ENCODE results near the gene PARD3B. TPM values are rescaled to one million over a fixed set of nuclear protein-coding genes. Genes with fewer than 3 reads are reported as not detected.
A peak's percentile ranks its signal among the peaks of the same experiment; 100 is the strongest.
"Not testable (repeated sequence)": the region's sequence is repeated elsewhere in the genome, so short reads cannot be mapped to it uniquely, and the experiment has no call there.

PARD3B gene
- total RNA-seq, 1 experiment from 2014 or later = 5.1 TPM

DNA sequence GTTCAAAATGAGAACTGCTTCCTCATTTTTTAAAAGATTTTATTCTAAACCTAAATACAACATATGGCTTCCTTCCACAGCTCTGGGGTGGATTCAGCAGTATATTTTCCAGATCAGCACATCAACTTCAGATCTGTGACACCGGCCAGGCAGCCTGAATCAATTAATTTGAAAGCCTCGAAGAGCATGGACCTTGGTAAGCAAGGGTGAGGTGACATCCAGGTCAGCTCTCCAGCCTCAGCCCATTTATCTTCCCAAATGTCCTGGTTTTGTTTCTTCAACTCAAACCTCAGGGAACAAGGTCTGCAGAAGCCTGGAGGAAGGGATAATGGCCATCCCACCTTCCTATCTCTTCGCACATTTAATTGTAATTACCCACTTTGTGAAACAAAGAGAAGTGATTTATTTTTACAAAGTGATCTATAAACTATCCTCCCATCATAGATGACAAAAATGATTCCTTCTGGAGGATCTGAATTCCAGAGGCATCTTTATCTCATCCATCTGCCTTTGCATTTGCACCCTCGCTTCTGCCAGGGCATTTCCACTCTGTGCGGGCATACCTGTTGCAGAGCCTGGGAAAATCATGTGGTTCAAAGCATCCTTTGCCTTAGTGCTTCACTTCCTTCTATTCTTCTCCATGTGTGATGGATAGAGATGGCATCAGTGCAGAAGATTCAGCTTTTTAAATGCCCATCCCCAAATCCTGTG is 648.0 kb downstream of the PARD3B start:
- no peaks in the 10 kb centered on the region for H3K9me3 ChIP-seq (replicated peaks)
- H3K4me3 ChIP-seq = no peak overlapping the region
- H3K27ac ChIP-seq = no peak overlapping the region
- H3K36me3 ChIP-seq = no peaks in the 10 kb centered on the region
- H3K4me1 ChIP-seq = peaks cover 11% of the 10 kb centered on the region
- no peaks in the 10 kb centered on the region for H3K27me3 ChIP-seq
- DNase-seq = no peak

DNA sequence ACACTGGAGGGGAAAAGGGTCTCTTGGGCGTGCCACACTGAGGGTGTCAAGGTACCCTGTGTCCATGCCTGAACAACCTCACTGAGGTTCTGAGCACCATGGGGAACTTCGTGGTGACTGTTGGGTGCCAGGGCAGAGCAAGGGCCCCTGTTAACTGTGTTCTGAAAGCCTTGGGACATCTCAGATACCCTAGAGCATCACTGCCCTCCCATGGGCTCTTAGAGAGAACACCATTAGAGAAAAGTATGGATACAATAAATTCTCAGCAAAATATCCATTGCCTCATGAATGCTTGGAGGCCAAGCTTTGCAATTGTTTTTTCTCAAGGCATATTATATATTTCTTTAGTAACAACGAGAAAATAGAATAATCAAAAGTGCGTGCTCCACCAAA is 648.6 kb downstream of the PARD3B start:
- Histone ChIP-seq H3K4me1 (peaks cover 13% of the 10 kb centered on the region), H3K27ac (no peak overlapping the region)

DNA sequence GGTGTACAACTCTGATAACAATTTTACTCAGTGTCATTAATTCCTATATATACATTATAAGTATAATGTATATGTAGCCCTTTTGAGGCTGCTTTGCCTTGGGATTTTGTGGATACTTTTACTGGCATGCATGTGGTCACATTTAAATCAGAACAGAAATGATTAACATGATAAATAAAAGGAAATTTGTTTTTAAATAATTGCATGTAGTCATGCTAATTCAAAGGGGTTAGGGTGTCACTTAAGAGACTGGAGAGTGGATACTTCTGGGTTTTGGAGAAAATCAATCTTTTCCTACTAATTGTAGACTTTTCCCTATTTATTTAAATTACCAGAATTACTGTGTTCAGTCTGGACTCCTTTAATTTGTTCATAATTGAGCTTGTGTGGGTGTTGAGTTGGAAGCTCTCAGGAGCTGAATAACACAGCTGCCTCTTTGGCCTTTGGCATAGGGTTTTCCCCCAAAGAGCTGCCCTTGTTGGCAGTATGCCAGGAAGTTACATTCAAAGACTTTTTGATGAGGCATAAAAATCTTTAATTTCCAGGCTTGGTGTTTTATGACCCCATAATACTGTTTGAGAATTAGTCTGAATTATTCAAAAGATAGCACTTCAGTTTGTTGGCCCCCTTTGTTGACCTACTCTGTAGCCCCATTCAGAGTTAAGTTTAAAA is 652.3 kb downstream of the PARD3B start:
- Histone ChIP-seq H3K27ac (peak overlapping the region; percentile 50), H3K27me3 (no peaks in the 10 kb centered on the region), H3K36me3 (no peaks in the 10 kb centered on the region), H3K4me3 (no peak overlapping the region), H3K9me3 (replicated peaks) (no peaks in the 10 kb centered on the region), H3K4me1 (peaks cover 13% of the 10 kb centered on the region)
- peak; percentile 60 to 81 for DNase-seq

More for the DNA sequence above, 648.6 kb downstream of the PARD3B start:
- no peak overlapping the region for H3K4me3 ChIP-seq
- H3K9me3 ChIP-seq (replicated peaks) = no peaks in the 10 kb centered on the region
- H3K27me3 ChIP-seq = no peaks in the 10 kb centered on the region
- no peak for DNase-seq
- no peaks in the 10 kb centered on the region for H3K36me3 ChIP-seq

DNA sequence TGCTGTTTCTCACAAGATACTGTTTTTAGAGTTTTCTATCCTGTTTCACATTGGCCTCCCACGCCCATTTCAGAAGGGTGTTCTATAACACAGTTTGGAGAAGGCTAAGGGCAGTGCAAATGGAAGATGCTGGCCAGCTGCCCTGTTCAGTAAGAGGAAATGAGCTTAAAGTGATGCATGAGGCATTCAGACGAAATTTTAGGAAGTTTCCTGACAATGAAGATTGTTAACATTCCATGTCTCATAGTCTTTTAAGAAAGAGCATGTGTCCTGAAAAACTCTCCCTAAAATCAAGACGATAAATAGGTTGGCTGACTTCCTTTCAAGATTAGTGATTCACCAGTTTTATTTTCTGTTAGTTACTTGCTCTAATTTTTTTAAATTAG is 652.9 kb downstream of the PARD3B start:
- DNase-seq = peak; percentile 69 to 87
- no peaks in the 10 kb centered on the region for H3K27me3 ChIP-seq
- H3K36me3 ChIP-seq = no peaks in the 10 kb centered on the region
- H3K4me1 ChIP-seq = peaks cover 13% of the 10 kb centered on the region
- H3K9me3 ChIP-seq (replicated peaks) = no peaks in the 10 kb centered on the region
- H3K4me3 ChIP-seq = no peak overlapping the region
- peak overlapping the region; percentile 50 for H3K27ac ChIP-seq

DNA sequence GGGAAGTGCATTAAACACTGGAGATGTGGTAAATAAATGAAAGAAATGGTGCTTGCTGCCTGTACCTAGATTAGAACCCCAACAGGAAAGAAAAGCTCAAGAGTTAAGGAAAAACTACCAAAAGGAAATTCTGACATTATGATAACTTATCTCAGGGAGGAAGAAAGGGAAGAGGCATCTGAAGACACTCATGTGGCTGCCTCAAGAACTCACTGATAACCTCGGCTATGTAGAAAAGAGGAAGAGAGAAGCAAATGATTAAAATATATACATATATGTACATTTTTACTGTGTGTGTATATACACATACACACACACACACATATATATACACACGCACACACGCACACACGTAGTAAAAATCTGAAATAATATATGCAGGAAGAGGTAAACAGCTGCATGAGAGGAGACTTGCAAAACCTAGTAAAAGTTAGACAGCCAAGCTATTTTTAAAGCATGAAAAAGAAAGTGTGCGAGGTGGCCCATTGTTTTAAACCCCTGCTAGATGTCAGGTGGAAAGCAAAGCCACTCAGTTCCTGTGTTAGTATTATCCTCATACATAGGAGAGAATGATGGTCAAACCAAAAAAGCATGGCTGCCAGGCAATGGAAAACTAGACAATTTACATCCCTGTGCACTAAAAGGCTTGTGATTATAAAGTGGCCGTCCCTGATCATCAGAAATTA is 654.0 kb downstream of the PARD3B start:
- DNase-seq = peak in 1 of 2 experiments; percentile 9
- Histone ChIP-seq H3K27ac (no peak overlapping the region), H3K27me3 (no peaks in the 10 kb centered on the region), H3K9me3 (replicated peaks) (no peaks in the 10 kb centered on the region), H3K36me3 (no peaks in the 10 kb centered on the region), H3K4me3 (no peak overlapping the region), H3K4me1 (peaks cover 13% of the 10 kb centered on the region)

DNA sequence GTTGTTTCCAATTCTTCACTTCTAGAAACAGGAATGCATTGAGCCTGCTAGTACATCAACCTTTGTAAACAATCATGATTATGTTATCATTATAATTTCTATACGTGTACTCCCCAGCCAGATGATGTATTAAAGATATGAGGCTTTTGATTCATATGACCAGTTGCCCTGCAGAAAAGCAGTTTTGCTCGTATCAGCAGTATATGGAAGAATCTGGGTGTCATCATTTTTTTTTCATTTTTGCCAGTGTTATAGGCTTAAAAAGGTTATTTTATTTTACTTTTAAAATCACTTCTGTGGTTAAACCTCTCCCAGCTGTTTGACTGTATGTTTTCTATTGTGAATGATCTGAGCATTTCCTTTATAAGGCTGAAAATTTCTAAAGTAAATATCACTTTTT is 665.2 kb downstream of the PARD3B start:
- Histone ChIP-seq H3K27me3 (no peaks in the 10 kb centered on the region), H3K4me3 (no peak overlapping the region), H3K9me3 (replicated peaks) (0 out of 2 replicates have a peak, but pooled peaks cover 6% of the 10 kb centered on the region), H3K36me3 (no peaks in the 10 kb centered on the region; the same call in 1 of the 2 replicates), H3K4me1 (no peaks in the 10 kb centered on the region), H3K27ac (no peak overlapping the region)
- DNase-seq = no peak

DNA sequence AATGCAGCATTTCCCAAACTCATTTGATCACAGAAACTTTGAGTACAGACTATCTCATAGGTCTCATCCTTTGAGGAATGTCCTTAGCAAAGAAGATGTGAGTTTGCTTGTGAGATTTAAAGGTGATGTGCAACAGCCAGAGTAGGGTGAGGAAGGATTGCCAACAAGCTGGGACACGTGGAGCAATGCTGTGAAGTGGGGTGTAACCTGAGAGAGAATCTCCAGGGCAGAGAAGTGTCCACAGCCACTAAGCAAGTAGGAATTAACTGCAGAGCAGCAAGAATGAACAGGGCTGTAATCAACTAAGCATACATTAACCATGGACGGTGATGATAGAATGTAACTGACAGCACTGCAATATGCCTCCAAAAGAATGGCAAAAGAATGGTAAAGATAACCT is 667.1 kb downstream of the PARD3B start:
- H3K36me3 ChIP-seq = no peaks in the 10 kb centered on the region; the same call in 1 of the 2 replicates
- H3K9me3 ChIP-seq (replicated peaks) = 0 out of 2 replicates have a peak, but pooled peaks cover 3% of the 10 kb centered on the region
- no peaks in the 10 kb centered on the region for H3K4me1 ChIP-seq
- no peaks in the 10 kb centered on the region for H3K27me3 ChIP-seq
- no peak overlapping the region for H3K4me3 ChIP-seq
- DNase-seq = no peak
- H3K27ac ChIP-seq = no peak overlapping the region

DNA sequence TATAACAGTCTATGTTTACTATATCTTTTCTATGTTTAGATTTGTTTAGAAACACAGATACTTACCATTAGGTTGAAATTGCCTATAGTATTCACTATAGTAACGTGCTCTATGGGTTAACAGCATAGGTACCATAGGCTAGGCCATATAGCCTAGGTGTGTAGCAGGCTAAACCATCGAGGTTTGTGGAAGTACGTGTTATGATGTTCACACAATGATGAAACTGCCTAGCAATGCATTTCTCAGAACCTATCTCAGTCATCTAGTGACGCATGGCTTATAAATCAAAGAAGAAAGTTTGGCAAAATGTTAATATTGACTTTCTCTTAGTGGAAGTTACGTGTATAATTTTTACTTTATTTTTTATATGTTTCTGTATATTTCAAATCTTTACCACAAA is 670.8 kb downstream of the PARD3B start:
- Histone ChIP-seq H3K36me3 (no peaks in the 10 kb centered on the region; the same call in 1 of the 2 replicates), H3K4me3 (no peak overlapping the region), H3K9me3 (replicated peaks) (no peaks in the 10 kb centered on the region), H3K4me1 (no peaks in the 10 kb centered on the region), H3K27ac (no peak overlapping the region), H3K27me3 (no peaks in the 10 kb centered on the region)
- no peak for DNase-seq

DNA sequence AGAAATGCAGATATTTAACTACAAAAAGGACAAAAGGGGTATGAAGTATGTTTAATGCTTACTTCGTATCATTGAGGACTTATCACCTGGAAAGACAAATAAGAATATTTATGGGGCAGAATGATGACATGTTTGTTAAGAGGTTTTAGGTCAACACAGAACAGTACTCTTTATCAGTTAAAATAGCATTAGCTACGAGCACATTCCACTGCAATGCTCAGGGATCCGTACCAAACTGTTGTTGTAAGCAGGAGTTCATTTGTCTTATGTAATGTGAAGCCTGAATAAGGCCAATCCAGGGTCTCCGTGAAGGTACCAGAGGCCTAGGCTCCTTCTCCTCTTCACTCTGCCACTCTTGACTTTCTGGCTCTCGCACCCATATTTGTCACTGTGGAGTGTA is 671.3 kb downstream of the PARD3B start:
- no peak for DNase-seq
- Histone ChIP-seq H3K4me3 (no peak overlapping the region), H3K27me3 (no peaks in the 10 kb centered on the region), H3K27ac (no peak overlapping the region), H3K9me3 (replicated peaks) (no peaks in the 10 kb centered on the region), H3K36me3 (no peaks in the 10 kb centered on the region; the same call in 1 of the 2 replicates), H3K4me1 (no peaks in the 10 kb centered on the region)

DNA sequence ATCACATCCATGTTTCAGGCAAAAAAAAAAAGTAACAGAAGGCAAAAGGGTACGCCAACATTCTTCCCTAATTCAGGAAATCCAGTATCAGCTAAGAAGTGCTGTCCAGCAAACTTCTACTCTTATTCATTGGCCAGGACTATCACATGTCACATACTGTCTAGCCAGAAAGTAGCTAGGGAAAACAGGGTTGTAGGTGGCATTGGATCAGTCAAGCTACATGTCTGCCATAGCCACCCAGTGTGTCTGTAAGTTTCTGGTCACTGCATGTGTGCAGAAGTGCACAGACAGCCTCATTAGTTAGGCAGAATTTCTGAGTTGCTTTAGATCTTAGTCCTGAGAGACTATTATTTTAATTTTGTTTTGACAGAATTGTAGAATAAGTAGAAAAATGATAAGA is 671.7 kb downstream of the PARD3B start:
- no peak overlapping the region for H3K27ac ChIP-seq
- H3K9me3 ChIP-seq (replicated peaks) = no peaks in the 10 kb centered on the region
- H3K36me3 ChIP-seq = no peaks in the 10 kb centered on the region; the same call in 1 of the 2 replicates
- no peaks in the 10 kb centered on the region for H3K27me3 ChIP-seq
- no peak for DNase-seq
- H3K4me3 ChIP-seq = no peak overlapping the region
- no peaks in the 10 kb centered on the region for H3K4me1 ChIP-seq

DNA sequence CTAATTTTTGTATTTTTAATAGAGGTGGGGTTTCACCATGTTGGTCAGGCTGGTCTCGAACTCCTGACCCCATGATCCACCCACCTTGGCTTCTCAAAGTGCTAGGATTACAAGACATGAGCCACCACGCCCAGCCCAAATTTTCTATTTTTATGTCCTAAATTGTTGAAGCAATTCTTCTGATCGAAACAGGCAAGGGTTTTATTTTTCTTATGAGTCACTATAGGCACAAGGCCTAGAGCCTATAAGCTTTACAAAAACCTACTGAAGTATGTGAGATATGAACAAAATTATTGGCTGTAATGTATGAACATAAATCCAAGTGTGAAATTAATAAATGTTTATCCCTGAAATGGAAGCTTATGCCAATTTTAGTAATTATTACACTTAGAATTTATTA is 672.8 kb downstream of the PARD3B start:
- H3K4me3 ChIP-seq = no peak overlapping the region
- H3K27me3 ChIP-seq = no peaks in the 10 kb centered on the region
- no peak overlapping the region for H3K27ac ChIP-seq
- DNase-seq = no peak
- H3K9me3 ChIP-seq (replicated peaks) = no peaks in the 10 kb centered on the region
- no peaks in the 10 kb centered on the region for H3K4me1 ChIP-seq
- H3K36me3 ChIP-seq = no peaks in the 10 kb centered on the region; the same call in 1 of the 2 replicates

DNA sequence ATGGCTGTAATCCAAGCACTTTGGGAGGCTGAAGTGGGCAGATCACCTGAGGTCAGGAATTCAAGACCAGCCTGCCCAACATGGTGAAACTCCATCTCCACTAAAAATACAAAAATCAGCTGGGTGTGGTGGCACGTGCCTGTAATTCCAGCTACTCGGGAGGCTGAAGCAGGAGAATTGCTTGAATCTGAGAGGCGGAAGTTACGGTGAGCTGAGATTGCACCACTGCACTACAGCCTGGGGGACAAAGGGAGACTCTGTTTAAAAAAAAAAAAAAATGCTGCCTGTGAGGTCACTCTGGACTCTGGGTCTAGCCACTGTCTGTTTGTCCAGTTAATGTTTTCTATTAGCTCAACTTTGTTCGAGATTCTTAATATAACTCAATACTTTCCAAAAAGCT is 673.5 kb downstream of the PARD3B start:
- H3K36me3 ChIP-seq; H3K4me3 ChIP-seq; H3K4me1 ChIP-seq; DNase-seq; H3K27ac ChIP-seq; H3K27me3 ChIP-seq; H3K9me3 ChIP-seq (replicated peaks): not testable (repeated sequence)

DNA sequence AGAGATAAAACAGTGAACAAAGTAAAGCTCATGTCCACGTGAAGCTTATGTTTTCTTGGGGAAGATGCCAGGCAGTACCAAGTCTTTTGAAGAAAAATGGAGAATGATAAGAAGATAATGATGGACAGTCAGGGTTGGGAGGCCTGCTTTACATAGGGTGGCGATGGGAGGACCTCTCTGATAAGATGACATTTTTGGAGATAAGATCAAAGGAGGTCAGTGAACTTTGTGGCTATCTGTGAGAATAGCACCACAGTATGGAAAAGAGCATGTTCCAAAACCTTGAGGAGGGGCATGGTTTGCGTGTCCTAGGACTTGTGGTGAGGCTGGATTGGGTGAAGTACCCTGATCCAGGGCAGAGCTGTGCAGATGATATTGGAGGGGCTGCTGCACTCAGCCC is 675.3 kb downstream of the PARD3B start:
- no peak for DNase-seq
- Histone ChIP-seq H3K36me3 (no peaks in the 10 kb centered on the region; the same call in 1 of the 2 replicates), H3K4me3 (no peak overlapping the region), H3K27ac (no peak overlapping the region), H3K27me3 (no peaks in the 10 kb centered on the region), H3K9me3 (replicated peaks) (no peaks in the 10 kb centered on the region), H3K4me1 (no peaks in the 10 kb centered on the region)

DNA sequence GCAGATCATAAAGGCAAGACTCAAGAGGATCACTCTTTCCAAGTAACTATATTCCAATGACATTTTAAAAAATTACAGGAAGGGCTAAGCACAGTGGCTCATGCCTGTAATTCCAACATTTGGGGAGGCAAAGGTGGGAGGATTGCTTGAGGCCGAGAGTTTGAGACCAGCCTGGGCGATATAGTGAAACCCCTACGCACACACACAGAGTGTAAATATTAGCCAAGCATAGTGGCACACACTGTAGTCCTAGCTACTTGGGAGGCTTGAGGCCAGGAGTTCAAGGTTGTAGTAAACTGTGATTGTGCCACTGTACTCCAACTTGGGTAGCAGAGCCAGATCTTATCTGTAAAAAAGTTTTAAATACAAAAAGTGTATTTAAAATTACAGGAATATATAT is 686.8 kb downstream of the PARD3B start:
- Histone ChIP-seq H3K4me1 (no peaks in the 10 kb centered on the region), H3K4me3 (no peak overlapping the region), H3K9me3 (replicated peaks) (no peaks in the 10 kb centered on the region), H3K36me3 (no peaks in the 10 kb centered on the region), H3K27ac (no peak overlapping the region), H3K27me3 (no peaks in the 10 kb centered on the region)
- DNase-seq = no peak

DNA sequence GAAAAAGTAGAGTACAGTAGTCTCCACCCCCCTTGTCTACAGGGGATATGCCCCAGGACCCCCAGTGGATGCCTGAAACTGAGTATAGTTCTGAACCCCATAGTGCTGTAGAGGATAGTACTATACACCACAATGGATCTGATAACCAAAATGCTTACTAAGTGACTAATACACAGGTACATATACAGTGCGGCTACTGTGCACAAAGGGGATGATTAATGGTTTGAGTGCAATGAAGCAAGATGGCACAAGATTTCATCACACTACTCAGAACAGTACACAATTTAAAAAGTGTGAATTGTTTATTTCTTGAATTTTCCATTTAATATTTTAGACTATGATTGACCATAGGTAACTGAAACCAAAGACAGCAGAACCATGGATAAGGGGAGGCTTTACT is 690.2 kb downstream of the PARD3B start:
- H3K4me3 ChIP-seq = no peak overlapping the region
- no peaks in the 10 kb centered on the region for H3K9me3 ChIP-seq (replicated peaks)
- no peaks in the 10 kb centered on the region for H3K36me3 ChIP-seq
- no peaks in the 10 kb centered on the region for H3K27me3 ChIP-seq
- no peak for DNase-seq
- H3K4me1 ChIP-seq = no peaks in the 10 kb centered on the region
- no peak overlapping the region for H3K27ac ChIP-seq
